DND-41 (cell line): ENCODE results near the gene PFKFB3.

Source experiments
- EZH2 ChIP-seq: IDR thresholded peaks from 3 replicates; pipeline ENCODE4 v1.6.1; 2012; ENCODE audit warnings: borderline replicate concordance, low read depth, mild to moderate bottlenecking, moderate library complexity, low read length, inconsistent platforms; ENCODE audit not compliant: severe bottlenecking
- TF ChIP-seq, protein P1 (sequence below): IDR thresholded peaks from 2 replicates; pipeline ENCODE4 v1.5.1; 2012; ENCODE audit warnings: borderline replicate concordance, low read length, moderate library complexity, mild to moderate bottlenecking; ENCODE audit not compliant: poor library complexity, severe bottlenecking; ENCODE audit errors: extremely low read depth

DNA sequence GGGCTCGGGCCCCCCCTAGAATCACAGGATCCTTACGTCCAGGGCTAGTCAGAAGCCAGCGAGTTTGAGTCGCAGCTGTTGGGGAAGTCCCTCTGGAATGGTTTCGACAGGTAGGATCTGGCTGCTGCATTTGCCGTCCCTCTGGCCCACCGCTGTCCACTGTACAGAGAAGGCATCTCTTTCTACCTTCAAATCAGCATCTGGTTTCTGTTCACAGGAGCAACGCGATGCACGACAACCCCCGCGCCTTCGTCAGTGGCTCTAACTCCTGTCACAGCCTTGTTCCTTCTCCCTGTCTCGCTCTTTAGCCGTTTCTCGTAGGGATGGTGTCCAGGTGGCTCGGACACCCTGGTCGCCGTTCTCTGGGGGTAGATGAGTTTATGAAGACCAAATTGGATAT is 11.2 kb upstream of the PFKFB3 start:
- TF ChIP-seq, protein P1, sequence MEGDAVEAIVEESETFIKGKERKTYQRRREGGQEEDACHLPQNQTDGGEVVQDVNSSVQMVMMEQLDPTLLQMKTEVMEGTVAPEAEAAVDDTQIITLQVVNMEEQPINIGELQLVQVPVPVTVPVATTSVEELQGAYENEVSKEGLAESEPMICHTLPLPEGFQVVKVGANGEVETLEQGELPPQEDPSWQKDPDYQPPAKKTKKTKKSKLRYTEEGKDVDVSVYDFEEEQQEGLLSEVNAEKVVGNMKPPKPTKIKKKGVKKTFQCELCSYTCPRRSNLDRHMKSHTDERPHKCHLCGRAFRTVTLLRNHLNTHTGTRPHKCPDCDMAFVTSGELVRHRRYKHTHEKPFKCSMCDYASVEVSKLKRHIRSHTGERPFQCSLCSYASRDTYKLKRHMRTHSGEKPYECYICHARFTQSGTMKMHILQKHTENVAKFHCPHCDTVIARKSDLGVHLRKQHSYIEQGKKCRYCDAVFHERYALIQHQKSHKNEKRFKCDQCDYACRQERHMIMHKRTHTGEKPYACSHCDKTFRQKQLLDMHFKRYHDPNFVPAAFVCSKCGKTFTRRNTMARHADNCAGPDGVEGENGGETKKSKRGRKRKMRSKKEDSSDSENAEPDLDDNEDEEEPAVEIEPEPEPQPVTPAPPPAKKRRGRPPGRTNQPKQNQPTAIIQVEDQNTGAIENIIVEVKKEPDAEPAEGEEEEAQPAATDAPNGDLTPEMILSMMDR, result no peak
- TF ChIP-seq EZH2, result no peak
